GM06990 (cell line): ENCODE measurements around the gene MCTP1.

Experiments
- DNase-seq: peaks from one replicate; pipeline ENCODE4 v3.0.0-alpha.2; 2011; ENCODE audit not compliant: insufficient read length; ENCODE audit errors: extremely low read depth
- H3K27me3 ChIP-seq: replicated peaks from 2 replicates; pipeline ENCODE4 v1.6.0; 2011; ENCODE audit warnings: low read length; ENCODE audit not compliant: control insufficient read depth, insufficient read depth
- H3K36me3 ChIP-seq: 2 replicates; pipeline ENCODE4 v1.5.1; 2011; ENCODE audit warnings: low read length; ENCODE audit not compliant: control insufficient read depth, insufficient read depth
- H3K4me3 ChIP-seq: replicated peaks from 2 replicates; pipeline ENCODE4 v1.5.1; 2011; ENCODE audit warnings: low read depth, mild to moderate bottlenecking, control low read depth, low read length
- TF ChIP-seq, protein P1 (sequence below): IDR thresholded peaks from 2 replicates; pipeline ENCODE4 v1.5.1; 2011; ENCODE audit warnings: low read length, control low read depth, mild to moderate bottlenecking, inconsistent platforms; ENCODE audit not compliant: insufficient read depth, poor library complexity, severe bottlenecking

Gene MCTP1

DNA sequence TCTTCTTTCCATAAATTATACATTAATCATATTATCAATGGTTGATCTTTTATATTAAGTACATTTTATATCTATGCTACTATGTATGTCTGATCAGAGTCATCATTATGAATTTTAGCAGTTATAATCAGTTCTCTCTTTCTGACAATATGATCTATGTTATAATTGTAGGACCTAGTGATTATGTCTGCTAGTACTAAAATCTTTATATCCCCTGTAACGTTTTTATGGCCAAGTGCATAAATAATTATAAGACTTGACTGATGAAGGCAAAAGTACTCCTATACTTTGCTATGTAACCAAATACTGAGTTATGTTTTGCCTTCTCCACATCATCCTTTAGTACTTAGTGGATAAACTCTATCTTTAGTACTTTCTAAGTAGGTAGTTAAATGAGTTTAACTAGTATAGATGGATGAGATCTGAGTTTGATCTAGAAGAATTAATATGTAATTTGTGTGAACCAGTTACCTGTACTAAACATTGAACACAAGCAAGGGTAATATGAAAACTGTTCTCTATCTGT lies 591.0 kb downstream of the MCTP1 start:
- no peak for DNase-seq
- TF ChIP-seq, protein P1, sequence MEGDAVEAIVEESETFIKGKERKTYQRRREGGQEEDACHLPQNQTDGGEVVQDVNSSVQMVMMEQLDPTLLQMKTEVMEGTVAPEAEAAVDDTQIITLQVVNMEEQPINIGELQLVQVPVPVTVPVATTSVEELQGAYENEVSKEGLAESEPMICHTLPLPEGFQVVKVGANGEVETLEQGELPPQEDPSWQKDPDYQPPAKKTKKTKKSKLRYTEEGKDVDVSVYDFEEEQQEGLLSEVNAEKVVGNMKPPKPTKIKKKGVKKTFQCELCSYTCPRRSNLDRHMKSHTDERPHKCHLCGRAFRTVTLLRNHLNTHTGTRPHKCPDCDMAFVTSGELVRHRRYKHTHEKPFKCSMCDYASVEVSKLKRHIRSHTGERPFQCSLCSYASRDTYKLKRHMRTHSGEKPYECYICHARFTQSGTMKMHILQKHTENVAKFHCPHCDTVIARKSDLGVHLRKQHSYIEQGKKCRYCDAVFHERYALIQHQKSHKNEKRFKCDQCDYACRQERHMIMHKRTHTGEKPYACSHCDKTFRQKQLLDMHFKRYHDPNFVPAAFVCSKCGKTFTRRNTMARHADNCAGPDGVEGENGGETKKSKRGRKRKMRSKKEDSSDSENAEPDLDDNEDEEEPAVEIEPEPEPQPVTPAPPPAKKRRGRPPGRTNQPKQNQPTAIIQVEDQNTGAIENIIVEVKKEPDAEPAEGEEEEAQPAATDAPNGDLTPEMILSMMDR, result no peak
- H3K27me3 ChIP-seq, result no peaks in the 10 kb centered on the region
- no peak overlapping the region for H3K4me3 ChIP-seq
- peaks cover 1% of the 10 kb centered on the region; the same call in 1 of the 2 replicates for H3K36me3 ChIP-seq

DNA sequence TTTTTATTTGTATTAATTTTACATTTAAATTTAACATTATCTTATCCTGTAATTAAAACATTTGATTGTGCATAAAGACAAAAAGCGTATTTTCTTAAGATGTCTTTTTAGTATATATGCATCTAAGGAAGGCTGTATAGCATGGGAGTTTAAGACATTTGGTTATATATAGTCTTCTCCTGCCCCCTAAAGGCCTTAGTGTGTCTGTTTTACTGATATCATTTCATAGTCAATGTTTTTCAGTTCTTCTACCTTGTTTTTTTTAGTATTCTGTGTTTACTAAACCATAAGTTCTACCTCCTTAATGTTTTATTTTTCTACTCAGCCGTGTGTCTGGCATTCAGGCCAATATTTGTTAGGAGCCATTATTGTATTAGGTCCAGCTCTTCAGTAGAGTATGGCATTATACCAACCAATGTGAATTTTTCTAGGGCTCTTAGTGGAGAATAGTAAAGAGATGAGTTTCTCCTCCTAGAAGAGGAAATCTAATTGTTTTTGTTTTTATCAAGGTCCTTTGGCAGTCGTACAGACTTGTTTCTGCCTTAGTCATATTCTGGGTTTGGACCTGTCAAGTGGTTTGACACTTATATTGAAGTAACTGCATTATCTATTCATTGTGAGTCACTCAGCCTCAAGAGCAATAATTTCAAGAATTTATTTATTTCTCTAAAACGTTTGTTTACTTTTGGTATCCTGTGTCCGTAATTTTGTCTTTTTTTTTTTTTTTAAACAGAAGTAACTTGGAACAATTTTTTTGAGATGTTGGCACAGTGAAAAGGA lies 591.7 kb downstream of the MCTP1 start:
- Histone ChIP-seq H3K27me3 (no peaks in the 10 kb centered on the region), H3K36me3 (peaks cover 1% of the 10 kb centered on the region; the same call in 1 of the 2 replicates), H3K4me3 (no peak overlapping the region)
- peak; percentile 12 for DNase-seq
- TF ChIP-seq, protein P1, result peak; percentile 29

DNA sequence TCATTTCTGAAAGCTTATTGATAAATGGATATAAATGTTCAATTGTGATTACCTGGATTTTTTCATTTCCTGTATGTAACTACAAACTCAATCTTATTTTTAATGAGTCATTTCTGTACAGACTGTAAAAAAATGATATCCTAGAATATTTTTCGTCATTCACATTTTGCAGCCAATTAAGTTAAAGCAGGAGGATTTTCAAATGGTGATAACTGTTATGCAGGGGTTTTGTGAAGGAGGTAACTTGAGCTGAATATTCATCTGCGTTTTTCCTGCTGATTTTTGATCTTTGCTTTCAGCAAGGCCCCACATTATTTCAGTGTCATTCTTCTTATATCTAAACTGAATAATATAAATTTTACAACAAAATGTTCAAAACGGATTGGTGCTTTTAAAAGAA lies 592.3 kb downstream of the MCTP1 start:
- no peak for DNase-seq
- H3K36me3 ChIP-seq, result peaks cover 1% of the 10 kb centered on the region; the same call in 1 of the 2 replicates
- TF ChIP-seq, protein P1, result no peak

GRCh38 chr5:94691949-94692348 lies 592.9 kb downstream of the MCTP1 start:
- Histone ChIP-seq H3K4me3 (no peak overlapping the region), H3K36me3 (peaks cover 4% of the 10 kb centered on the region; the same call in 1 of the 2 replicates), H3K27me3 (no peaks in the 10 kb centered on the region)
- TF ChIP-seq, protein P1, result no peak
- DNase-seq, result no peak

More for the DNA sequence above, 592.3 kb downstream of the MCTP1 start:
- no peaks in the 10 kb centered on the region for H3K27me3 ChIP-seq
- H3K4me3 ChIP-seq, result no peak overlapping the region

- TF ChIP-seq, protein P1, result no peak
- Histone ChIP-seq H3K27me3 (no peaks in the 10 kb centered on the region), H3K36me3 (peaks cover 4% of the 10 kb centered on the region; the same call in 1 of the 2 replicates), H3K4me3 (no peak overlapping the region)
- no peak for DNase-seq
These were observed 593.6 kb downstream of the MCTP1 start for GRCh38 chr5:94691291-94691690.
